Midbrain (tissue), 1 donor: ENCODE measurements around the gene SP140.
"Not testable (repeated sequence)": the region's sequence is repeated elsewhere in the genome, so short reads cannot be mapped to it uniquely, and the experiment has no call there.

Experiments used
- DNase-seq: peaks from one replicate; lab custom pipeline; 2025; lab: John Stamatoyannopoulos, UW

SP140 gene

GRCh38 chr2:230225486-230225885 lies at the start of gene SP140:
Gene SP140 (plus strand): TSS chr2:230225736. CDS start chr2:230225845, 109 bp downstream.
- peak; percentile 4 for DNase-seq

GRCh38 chr2:230176996-230177395 lies 48.5 kb upstream of the SP140 start:
- no peak for DNase-seq

GRCh38 chr2:230178546-230179485 lies 46.7 kb upstream of the SP140 start:
- DNase-seq: no peak

- DNase-seq: no peak
Measured at GRCh38 chr2:230179907-230180306, 45.6 kb upstream of the SP140 start.

GRCh38 chr2:230181195-230181594 lies 44.3 kb upstream of the SP140 start:
- no peak for DNase-seq

- peak; percentile 6 for DNase-seq
Measured at GRCh38 chr2:230184727-230185578, 40.6 kb upstream of the SP140 start.

GRCh38 chr2:230202430-230203109 lies 23.0 kb upstream of the SP140 start:
- no peak for DNase-seq

- DNase-seq: no peak
Measured at GRCh38 chr2:230203110-230203676, 22.3 kb upstream of the SP140 start.

GRCh38 chr2:230205034-230205433 lies 20.5 kb upstream of the SP140 start:
- no peak for DNase-seq

GRCh38 chr2:230205721-230206120 lies 19.8 kb upstream of the SP140 start:
- no peak for DNase-seq

- no peak for DNase-seq
Measured at GRCh38 chr2:230208576-230208975, 17.0 kb upstream of the SP140 start.

- peak; percentile 3 for DNase-seq
Measured at GRCh38 chr2:230209422-230210051, 16.0 kb upstream of the SP140 start.

GRCh38 chr2:230216489-230216888 lies 9.0 kb upstream of the SP140 start:
- no peak for DNase-seq

GRCh38 chr2:230217424-230217823 lies 8.1 kb upstream of the SP140 start:
- no peak for DNase-seq

GRCh38 chr2:230218421-230218820 lies 7.1 kb upstream of the SP140 start:
- peak; percentile 8 for DNase-seq

- peak; percentile 84 for DNase-seq
Measured at GRCh38 chr2:230219419-230220331, 5.9 kb upstream of the SP140 start, which contains the start of gene SP110. Gene SP110 (minus strand): TSS chr2:230219984. CDS start chr2:230216927, 3,057 bp downstream.

- no peak for DNase-seq
Measured at GRCh38 chr2:230220347-230220969, 5.1 kb upstream of the SP140 start.

- DNase-seq: no peak
Measured at GRCh38 chr2:230221493-230221892, 4.0 kb upstream of the SP140 start.

GRCh38 chr2:230222829-230223228 lies 2.7 kb upstream of the SP140 start:
- DNase-seq: not testable (repeated sequence)

- no peak for DNase-seq
Measured at GRCh38 chr2:230224458-230224857, 1.1 kb upstream of the SP140 start.
